Sigmoid colon (tissue), 4 donors: ENCODE results near the gene PDZD7.

Source experiments
- EP300 ChIP-seq, 4 donors: sonication (generic); formaldehyde crosslinking; IDR thresholded peaks; one replicate each; pipeline ENCODE4 v1.6.1; 2017; ENCODE audit warnings: antibody characterized with exemption in 4 of 4
- POLR2A ChIP-seq, 2 donors: fragments of 450-650 bp; IDR thresholded peaks; one replicate each; pipeline ENCODE4 v1.6.1; 2016; ENCODE audit warnings: antibody characterized with exemption in 2 of 2, mild to moderate bottlenecking in 2 of 2, moderate library complexity in 2 of 2
- POLR2AphosphoS5 ChIP-seq, 4 donors: sonication (generic); formaldehyde crosslinking; IDR thresholded peaks; one replicate each; pipeline ENCODE4 v1.6.1; 2017; ENCODE audit warnings: antibody characterized with exemption in 4 of 4
- TF ChIP-seq, protein P1 (sequence below), 4 experiments: fragments of 450-650 bp in 3 of 4; fragments of 200-600 bp in 1 of 4; IDR thresholded peaks; one replicate each; pipeline ENCODE4 v1.5.1; 2016 to 2019; ENCODE audit warnings: antibody characterized with exemption in 4 of 4, mild to moderate bottlenecking in 3 of 4, moderate library complexity in 2 of 4

DNA sequence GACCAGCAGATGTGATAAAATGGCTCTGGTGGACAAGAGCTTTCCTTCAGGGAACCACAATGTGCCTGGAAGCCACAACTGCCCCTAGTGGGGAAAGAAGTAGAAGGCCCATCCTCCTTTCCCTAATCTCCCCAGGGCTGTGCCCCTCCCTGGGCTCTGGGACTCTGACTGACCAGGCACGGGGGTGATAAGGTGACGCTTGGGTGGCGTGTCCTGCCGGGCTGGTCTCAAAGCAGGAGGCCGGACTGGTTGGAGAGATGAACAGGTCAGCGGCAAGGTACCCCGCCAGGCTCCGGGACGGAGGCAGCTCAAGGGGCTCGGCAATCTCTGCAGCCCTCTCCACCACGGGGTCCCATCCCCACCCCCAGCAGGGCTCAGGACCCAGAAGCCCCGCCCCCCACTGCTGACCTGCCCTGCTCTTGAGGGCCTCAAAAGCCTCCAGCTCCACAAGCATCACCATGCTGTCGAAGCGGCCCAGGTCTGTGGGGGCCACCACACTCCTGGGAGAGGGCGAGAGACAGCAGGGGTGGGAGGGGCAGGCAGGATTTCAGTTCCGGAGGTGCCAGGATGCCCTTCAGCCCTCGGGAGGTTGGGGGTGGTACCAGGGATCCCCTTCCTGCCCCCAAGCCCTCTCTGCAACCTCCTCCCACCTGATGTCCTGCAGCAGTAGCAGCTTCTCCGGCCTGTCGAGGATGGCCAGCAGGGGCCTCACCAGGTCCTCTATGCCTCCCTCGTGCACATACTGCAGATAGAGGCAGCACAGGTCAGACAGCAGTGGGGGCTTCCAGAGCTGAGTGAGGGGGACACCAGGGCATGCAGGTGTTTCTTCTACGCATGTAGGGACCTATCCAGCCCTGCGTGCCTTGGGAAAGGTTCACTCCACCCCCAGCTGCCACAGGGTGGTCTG, 19.2 kb downstream of the PDZD7 start:
- TF ChIP-seq, protein P1, sequence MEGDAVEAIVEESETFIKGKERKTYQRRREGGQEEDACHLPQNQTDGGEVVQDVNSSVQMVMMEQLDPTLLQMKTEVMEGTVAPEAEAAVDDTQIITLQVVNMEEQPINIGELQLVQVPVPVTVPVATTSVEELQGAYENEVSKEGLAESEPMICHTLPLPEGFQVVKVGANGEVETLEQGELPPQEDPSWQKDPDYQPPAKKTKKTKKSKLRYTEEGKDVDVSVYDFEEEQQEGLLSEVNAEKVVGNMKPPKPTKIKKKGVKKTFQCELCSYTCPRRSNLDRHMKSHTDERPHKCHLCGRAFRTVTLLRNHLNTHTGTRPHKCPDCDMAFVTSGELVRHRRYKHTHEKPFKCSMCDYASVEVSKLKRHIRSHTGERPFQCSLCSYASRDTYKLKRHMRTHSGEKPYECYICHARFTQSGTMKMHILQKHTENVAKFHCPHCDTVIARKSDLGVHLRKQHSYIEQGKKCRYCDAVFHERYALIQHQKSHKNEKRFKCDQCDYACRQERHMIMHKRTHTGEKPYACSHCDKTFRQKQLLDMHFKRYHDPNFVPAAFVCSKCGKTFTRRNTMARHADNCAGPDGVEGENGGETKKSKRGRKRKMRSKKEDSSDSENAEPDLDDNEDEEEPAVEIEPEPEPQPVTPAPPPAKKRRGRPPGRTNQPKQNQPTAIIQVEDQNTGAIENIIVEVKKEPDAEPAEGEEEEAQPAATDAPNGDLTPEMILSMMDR (IDR thresholded peaks at IDR 0.05): peak in 1 of 4 experiments; percentile 7
- TF ChIP-seq POLR2A (IDR thresholded peaks at IDR 0.05) (no peak), POLR2AphosphoS5 (IDR thresholded peaks at IDR 0.05) (no peak), EP300 (IDR thresholded peaks at IDR 0.05) (no peak)
